IMR-90 (cell line): ENCODE data around the gene CAPS.

ENCODE experiments used
- RCOR1 ChIP-seq: IDR thresholded peaks from 2 replicates; pipeline ENCODE4 v1.6.1; 2012; ENCODE audit warnings: mild to moderate bottlenecking, low read length, improper control_type of control experiment; ENCODE audit not compliant: insufficient replicate concordance
- TF ChIP-seq, protein P1 (sequence below): conservative IDR thresholded peaks from 2 replicates; pipeline ENCODE4 v1.5.1; 2012; ENCODE audit warnings: mild to moderate bottlenecking, low read depth, low read length, improper control_type of control experiment

- TF ChIP-seq RCOR1: no peak
- TF ChIP-seq, protein P1, sequence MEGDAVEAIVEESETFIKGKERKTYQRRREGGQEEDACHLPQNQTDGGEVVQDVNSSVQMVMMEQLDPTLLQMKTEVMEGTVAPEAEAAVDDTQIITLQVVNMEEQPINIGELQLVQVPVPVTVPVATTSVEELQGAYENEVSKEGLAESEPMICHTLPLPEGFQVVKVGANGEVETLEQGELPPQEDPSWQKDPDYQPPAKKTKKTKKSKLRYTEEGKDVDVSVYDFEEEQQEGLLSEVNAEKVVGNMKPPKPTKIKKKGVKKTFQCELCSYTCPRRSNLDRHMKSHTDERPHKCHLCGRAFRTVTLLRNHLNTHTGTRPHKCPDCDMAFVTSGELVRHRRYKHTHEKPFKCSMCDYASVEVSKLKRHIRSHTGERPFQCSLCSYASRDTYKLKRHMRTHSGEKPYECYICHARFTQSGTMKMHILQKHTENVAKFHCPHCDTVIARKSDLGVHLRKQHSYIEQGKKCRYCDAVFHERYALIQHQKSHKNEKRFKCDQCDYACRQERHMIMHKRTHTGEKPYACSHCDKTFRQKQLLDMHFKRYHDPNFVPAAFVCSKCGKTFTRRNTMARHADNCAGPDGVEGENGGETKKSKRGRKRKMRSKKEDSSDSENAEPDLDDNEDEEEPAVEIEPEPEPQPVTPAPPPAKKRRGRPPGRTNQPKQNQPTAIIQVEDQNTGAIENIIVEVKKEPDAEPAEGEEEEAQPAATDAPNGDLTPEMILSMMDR: no peak
Measured at GRCh38 chr19:5948752-5949564, 34.9 kb downstream of the CAPS start.
